Activated CD4-positive, alpha-beta T cell treated with anti-CD3 and anti-CD28 coated beads for 48 hours (primary cell): Measurements from ENCODE around the gene OR1E1.
"Not testable (repeated sequence)": the region's sequence is repeated elsewhere in the genome, so short reads cannot be mapped to it uniquely, and the experiment has no call there.

Source experiments
- DNase-seq: peaks from one replicate; pipeline ENCODE4 v3.0.0-alpha.2; 2020

The OR1E1 gene, protein sequence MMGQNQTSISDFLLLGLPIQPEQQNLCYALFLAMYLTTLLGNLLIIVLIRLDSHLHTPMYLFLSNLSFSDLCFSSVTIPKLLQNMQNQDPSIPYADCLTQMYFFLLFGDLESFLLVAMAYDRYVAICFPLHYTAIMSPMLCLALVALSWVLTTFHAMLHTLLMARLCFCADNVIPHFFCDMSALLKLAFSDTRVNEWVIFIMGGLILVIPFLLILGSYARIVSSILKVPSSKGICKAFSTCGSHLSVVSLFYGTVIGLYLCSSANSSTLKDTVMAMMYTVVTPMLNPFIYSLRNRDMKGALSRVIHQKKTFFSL

DNA sequence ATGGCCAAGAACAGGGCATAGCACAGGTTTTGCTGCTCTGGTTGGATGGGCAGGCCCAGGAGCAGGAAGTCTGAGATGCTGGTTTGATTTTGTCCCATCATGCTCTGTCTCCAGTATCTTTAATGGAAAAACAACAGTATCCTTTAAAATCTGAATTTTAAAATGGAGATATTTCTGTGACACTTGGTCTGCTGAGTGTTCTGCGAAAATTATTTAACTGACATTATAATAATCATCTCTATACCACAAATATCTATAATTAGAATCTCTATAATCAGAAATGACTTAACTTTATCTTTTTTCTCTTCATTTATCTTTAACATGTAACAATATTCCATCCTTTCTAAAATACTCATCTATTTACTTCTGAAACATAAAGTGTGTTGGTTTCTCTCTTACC is at the start of gene OR1E1:
Gene OR1E1 (minus strand): TSS at position 101 of the 400 bp plus-strand sequence. CDS start 0 bp downstream, at position 101.
- DNase-seq, result no peak

DNA sequence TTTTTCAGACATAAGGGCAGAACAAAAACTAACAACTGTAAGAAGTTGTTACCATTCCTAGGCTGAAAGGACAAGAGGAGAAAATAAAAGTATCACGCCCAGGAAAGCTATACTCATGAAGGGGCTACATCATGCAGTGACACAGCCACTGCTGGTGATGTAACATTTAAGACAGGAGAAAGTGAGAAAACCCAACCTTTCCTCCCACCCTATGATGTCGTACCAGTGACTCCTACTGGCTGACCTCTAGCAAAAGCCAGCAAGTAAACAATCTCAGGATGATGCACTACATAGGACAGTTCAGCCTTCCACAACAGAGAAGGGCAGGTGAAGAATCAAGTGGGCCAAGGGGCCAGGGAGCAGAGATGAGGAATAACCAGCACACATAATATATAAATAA is 49.4 kb upstream of the OR1E1 start:
- DNase-seq, result no peak

DNA sequence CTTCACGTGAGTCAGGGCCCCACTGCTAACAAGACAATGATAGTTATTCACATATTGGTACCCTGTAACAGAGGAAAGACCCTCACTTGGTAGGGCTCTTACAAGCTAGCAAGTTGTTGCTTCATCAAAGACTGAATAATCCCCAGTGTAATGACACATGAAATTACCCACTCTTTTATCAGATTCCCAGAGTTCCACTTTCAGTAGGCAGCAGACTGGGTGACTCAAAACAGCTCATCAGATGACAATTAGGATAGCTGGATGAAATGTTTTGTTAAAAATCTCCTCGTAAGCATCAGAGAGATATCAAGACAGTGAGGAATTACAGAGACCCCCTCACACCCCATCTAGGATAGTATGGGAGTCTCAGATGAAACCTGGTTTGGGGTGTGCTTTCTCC is 42.2 kb upstream of the OR1E1 start:
- no peak for DNase-seq

DNA sequence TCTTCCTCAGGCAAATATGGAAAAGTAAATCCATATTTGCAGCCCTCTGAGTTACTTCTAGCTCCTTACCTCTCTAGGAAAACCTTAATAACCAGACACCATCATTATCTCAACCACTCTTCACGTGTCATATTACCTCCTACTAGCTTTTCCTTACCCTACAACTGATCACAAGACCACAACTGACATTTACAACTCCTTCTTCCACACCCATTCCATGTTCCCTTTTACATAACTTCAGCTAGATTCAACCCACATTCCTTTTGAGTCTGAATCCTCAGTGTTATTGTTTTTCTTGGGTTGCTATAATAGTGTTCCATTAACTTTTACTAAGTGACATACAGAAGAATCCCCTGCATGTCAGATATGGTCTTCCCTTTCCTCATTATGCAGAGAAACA is 40.2 kb upstream of the OR1E1 start:
- DNase-seq, result no peak

DNA sequence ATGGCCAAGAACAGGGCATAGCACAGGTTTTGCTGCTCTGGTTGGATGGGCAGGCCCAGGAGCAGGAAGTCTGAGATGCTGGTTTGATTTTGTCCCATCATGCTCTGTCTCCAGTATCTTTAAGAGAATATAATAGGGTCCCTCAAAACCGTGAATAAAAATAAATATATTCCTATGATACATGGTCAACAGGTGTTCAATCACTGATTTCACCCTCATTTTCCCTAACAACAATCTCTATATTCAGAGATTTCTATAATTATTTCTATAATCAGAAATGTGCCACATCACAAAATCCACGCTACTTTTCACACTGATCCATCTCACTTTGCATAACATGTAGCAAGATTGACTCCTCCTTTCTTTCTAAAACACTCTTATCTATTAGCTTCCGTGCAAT is 35.5 kb upstream of the OR1E1 start, which contains the start of gene OR1E2:
Gene OR1E2 (minus strand): TSS at position 101 of the 400 bp plus-strand sequence. CDS start 0 bp downstream, at position 101.
- DNase-seq, result no peak

DNA sequence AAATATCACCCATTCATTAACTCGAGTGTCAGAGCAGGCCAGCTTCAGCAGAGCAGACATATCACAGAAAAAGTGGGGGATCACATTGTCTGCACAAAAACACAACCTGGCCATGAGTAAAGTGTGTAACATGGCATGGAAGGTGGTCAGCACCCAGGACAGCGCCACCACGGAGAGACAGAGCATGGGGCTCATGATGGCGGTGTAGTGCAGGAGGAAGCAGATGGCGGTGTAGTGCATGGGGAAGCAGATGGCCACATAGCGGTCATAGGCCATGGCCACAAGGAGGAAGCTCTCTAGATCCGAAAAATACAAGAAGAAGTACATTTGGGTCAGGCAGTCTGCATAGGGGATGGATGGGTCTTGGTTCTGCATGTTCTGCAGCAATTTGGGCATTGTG is 35.0 kb upstream of the OR1E1 start:
- peak; percentile 38 for DNase-seq

DNA sequence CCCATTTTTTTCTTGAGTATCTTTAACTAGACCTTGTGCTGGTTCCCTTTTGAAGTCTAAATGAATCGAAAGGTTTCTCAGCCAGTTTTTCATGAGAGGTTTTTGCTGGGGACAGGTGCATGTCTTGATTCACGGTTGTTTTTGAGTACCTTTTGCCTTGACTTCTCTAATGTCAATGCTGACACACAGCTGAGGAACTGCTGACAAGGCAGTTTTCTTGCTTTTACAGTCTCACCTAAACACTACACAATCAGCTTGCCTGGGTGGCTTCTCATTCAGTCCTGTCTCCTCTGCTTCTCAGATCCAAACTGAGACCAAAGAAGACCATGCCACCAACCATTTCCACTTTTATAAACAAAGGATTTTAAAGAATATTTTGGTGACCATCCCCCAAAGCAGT is 20.0 kb upstream of the OR1E1 start:
- no peak for DNase-seq

DNA sequence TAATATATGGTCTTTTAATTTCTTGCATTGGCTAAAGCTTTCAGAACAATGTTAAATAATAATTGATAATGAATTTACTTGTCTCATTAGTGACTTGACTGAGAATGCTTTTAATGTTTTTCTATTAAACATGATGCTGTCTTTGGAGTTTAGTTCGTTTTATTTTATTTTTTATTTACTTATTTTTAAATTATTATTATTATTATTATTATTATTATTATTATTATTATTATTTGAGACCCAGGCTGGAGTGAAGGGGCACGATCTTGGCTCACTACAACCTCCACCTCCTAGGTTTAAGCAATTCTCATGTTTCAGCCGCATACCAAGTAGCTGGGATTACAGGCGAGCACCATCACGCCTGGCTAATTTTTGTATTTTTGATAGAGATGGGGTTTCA is 17.4 kb upstream of the OR1E1 start:
- DNase-seq, result no peak

DNA sequence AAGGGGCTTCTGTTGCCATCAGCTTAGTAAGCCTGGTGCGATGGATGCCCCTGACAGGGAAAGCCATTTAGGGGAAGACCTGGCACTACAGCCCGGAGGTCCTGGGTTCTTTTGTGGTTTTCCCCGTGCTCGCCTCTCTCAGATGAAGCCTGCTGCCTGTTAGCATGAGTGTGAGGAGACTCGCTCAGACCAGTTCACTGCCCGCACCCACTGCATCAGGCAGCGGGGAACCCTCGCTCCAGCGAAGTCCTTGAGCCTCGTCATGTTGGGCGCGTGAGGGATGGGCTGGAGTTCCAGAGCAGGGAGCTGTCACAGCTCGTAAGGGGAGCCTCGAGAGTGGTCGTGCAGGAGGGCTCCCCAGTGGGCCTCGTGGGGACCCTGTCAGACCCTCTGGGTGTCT is 14.0 kb upstream of the OR1E1 start:
- DNase-seq, result not testable (repeated sequence)

DNA sequence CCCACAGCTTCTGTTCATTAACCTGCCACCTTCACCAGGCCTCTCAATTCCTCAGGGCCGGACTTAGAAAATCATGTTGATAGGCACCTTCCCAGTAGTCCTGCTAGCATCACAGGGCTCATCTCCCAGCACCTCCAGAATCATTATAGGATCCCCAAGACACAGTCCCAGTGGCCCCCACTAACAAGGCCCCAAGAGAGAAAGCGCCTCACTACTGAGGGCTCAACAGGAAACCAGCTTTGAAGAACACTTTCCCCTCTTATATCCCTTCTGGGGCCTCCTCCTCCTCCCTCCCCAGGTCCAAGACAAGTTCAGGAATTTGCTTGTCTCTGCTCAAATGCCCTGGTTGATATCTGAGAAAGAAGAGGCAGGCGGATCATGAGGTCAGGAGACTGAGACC is 12.9 kb upstream of the OR1E1 start, which contains the start of gene OR3A3:
Gene OR3A3 (plus strand): TSS at position 301 of the 400 bp plus-strand sequence.
- no peak for DNase-seq

DNA sequence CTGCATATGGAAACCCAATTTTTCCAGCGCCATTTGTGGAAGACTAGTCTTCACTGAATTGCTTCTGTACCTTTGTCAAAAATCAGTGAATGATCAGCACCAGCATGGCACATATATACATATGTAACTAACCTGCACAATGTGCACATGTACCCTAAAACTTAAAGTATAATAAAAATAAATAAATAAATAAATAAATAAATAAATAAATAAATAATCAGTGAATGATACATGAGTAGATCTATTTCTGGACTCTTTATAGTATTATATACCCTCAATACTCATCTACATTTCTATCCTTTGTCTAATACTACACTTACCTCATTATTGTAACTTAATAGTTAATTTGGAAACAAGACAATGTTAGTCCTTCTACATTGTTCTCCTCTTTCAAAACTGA is 5.6 kb upstream of the OR1E1 start:
- not testable (repeated sequence) for DNase-seq

DNA sequence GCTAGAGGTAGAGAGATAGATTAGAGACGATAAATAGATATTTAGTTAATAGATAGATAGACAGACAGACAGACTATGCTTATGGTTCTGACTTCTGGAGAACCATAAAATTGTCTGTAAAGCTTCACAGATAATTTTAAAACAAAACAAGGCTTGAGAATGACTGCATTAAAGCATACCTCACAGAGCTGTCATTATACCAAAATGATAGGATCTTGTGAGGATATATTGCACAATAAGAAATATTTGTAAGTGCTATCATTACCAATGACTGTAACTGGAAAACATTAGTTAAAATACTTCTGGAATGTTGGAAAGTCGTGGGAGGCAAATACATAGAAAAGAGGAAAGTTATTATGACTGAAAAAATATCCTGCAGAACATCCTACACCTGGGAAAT is 3.6 kb upstream of the OR1E1 start:
- no peak for DNase-seq

DNA sequence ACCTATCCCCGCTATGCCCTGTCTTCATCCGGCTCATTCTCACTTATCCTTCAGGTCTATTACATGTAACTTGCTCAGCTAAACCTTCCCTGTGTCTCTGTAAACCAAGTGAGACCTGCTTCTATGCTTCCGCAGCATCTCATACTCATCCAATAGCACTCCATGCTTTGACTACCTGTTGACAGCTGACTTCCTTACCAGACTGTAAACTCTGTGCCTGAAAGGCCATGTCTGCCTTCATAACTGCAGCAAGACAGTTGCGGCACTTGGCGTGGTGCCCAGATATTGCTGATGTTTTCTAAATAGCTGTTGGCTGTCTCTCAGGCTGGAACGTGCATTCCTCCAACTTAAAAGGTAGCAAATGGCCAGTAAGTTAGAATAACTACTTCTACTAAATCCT is 1.8 kb upstream of the OR1E1 start:
- no peak for DNase-seq

DNA sequence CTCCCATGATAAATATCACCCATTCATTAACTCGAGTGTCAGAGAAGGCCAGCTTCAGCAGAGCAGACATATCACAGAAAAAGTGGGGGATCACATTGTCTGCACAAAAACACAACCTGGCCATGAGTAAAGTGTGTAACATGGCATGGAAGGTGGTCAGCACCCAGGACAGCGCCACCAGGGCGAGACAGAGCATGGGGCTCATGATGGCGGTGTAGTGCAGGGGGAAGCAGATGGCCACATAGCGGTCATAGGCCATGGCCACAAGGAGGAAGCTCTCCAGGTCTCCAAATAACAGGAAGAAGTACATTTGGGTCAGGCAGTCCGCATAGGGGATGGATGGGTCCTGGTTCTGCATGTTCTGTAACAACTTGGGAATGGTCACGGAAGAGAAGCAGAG is 409 bp downstream of the OR1E1 start:
- DNase-seq, result peak; percentile 26

DNA sequence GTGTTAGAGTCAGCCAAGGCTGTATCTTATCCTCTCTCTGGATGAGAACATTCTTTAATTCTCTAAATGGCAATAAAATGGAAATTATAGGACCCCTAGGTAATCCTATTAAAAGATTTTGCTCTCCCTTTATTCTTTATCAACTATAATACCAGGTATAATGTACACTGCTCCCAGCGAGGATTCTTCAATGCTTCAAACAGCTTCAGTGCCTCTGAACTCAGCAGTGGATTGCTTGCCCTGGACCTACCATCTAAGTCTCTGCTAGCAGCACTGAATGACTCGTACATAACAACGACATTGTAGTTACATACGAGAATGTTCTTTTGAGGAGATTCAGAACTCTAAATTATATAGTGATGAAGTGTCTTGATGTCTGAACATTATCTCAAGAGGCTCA is 8.4 kb downstream of the OR1E1 start:
- DNase-seq, result no peak

DNA sequence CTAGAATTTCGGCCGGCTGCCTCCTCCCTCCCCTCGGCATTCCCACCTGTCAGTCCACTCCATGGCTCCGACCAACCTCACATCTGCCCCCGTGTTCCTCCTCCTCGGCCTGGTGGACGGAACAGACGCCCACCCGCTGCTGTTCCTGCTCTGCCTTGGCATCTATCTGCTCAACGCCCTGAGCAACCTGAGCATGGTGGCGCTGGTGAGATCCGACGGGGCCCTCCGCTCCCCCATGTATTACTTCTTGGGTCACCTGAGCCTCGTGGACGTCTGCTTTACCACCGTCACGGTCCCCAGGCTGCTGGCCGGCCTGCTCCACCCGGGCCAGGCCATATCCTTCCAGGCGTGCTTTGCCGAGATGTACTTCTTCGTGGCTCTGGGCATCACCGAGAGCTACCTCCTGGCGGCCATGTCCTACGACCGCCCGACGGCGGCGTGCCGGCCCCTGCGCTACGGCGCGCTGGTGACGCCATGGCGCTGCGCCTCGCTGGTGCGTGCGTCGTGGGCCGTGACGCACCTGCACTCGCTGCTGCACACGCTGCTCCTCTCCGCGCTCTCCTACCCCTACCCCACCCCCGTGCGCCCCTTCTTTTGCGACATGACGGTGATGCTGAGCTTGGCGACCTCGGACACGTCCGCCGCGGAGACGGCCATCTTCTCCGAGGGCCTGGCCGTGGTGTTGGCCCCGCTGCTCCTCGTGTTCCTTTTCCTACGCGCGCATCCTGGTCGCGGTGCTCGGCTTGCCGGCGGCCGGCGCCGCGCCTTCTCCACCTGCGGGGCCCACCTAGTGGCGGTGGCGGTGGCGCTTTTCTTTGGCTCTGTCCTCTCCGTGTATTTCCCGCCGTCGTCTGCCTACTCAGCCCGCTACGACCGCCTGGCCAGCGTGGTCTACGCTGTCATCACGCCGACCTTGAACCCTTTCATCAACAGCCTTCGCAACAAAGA is 12.1 kb downstream of the OR1E1 start, which contains the start of gene OR3A2:
Gene OR3A2 (minus strand): TSS at position 440 of the 948 bp plus-strand sequence.
- peak; percentile 43 for DNase-seq

DNA sequence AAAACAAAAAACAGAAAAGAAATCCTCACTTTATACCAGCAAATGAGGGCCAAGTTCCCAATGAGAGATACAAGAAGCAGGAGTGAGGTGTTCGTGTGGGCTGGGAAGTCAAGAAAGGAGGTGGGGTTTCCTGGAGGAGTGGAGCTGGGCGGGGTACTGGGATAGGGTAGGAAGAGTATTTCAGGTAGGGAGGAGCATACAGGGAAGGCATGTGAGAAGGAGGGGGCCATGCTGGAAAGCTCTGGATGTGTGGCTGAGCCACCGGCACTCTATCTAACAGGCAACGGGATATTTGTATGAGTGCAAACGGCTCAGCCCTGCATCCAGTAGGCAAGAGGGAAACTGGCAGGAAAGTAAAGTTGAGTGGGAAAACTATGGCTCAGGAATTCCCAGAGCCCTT is 16.3 kb downstream of the OR1E1 start:
- no peak for DNase-seq

DNA sequence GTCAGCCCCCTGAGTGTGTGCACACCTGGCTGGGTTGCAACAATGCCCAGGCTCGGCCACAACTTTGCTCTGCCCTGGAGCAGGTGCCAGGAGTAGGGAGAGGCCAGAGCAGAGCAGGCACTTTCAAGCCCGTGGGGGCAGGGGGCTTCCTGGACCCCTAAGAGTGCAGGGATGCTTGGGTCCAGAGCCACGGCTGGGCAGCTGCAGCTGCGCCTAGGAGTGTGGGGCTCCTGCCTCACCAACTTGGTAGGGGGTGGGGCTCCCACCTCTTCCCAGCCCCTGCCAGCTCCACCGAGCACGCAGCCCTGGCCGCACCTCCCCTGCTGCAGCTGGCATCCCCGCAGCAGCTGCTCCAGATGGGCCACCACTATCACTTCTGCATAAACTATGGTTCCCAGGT is 19.9 kb downstream of the OR1E1 start:
- DNase-seq, result no peak

DNA sequence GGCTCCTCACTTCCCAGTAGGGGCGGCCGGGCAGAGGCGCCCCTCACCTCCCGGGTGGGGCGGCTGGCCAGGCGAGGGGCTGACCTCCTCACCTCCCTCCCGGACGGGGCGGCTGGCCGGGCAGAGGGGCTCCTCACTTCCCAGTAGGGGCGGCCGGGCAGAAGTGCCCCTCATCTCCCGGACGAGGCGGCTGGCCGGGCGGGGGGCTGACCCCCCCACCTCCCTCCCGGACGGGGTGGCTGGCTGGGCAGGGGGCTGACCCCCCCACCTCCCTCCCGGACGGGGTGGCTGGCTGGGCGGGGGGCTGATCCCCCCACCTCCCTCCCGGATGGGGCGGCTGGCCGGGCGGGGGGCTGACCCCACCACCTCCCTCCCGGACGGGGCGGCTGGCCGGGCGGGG is 27.0 kb downstream of the OR1E1 start:
- DNase-seq, result not testable (repeated sequence)
